K562 (cell line): ENCODE results near the gene SCUBE1. TPM values are rescaled to one million over a fixed set of nuclear protein-coding genes. Genes with fewer than 3 reads are reported as not detected.

ENCODE experiments used
- HLTF ChIP-seq: fragments of 450-650 bp; IDR thresholded peaks from 2 replicates; pipeline ENCODE4 v1.6.1; 2016
- MXI1 ChIP-seq: IDR thresholded peaks from 2 replicates; pipeline ENCODE4 v1.6.1; 2011; ENCODE audit warnings: low read depth, mild to moderate bottlenecking, improper control_type of control experiment, low read length
- MYC ChIP-seq, 2 experiments: fragments of 250-450 bp in 1 of 2; sonication (Bioruptor Pico) in 1 of 2; IDR thresholded peaks; 2 replicates each; pipeline versions ENCODE4 v1.5.1 to v1.6.1; 2012 to 2021; ENCODE audit warnings: low read depth in 2 of 2, borderline replicate concordance in 1 of 2, improper control_type of control experiment in 1 of 2, low read length in 1 of 2, mild to moderate bottlenecking in 1 of 2, moderate library complexity in 1 of 2
- SMAD4 ChIP-seq: fragments of 250-450 bp; sonication (Bioruptor Pico); conservative IDR thresholded peaks from 2 replicates; pipeline ENCODE4 v1.8.0; 2021; ENCODE audit warnings: inconsistent platforms, mild to moderate bottlenecking, moderate library complexity
- ZNF316 ChIP-seq: fragments of 450-650 bp; IDR thresholded peaks from 2 replicates; pipeline ENCODE4 v1.6.1; 2016
- ZNF324 ChIP-seq: fragments of 250-450 bp; sonication (Bioruptor Pico); IDR thresholded peaks from 2 replicates; pipeline ENCODE4 v1.4.0; 2020; ENCODE audit warnings: mild to moderate bottlenecking
- polyA plus RNA-seq, 8 experiments: library from polyadenylated mRNA; depleted of rRNA in 4 of 8; stranded (reverse) in 5 of 8; unstranded in 3 of 8; fragments of >200 nt; fragmentation: Nextera tagmentation in 2 of 8; fragmentation: Illumina TruSeq in 1 of 8; extraction: Ambion mirVana in 2 of 8; extraction: Trizol in 1 of 8; gene quantifications; 2 replicates each; pipeline versions ENCODE4 v1.2.1 to v1.2.3, GENCODE V29; 2011 to 2014; ENCODE audit warnings: inconsistent platforms in 1 of 8, missing spikeins in 1 of 8
- total RNA-seq, 7 experiments: library from RNA; depleted of rRNA in 6 of 7; stranded (reverse); fragments of >200 nt in 6 of 7; fragmentation: Illumina TruSeq in 2 of 7; extraction: Trizol in 2 of 7; gene quantifications; 2 replicates each; pipeline versions ENCODE4 v1.2.1 to v1.2.3, GENCODE V29; 2011 to 2021; ENCODE audit warnings: low replicate concordance in 1 of 7
- TF ChIP-seq, protein P1 (sequence below): sonication (generic); formaldehyde crosslinking; IDR thresholded peaks from 2 replicates; pipeline ENCODE4 v1.8.0; 2023; ENCODE audit warnings: mild to moderate bottlenecking, missing genetic modification reagents
- TF ChIP-seq, protein P2 (sequence below): fragments of 250-450 bp; sonication (Bioruptor Pico); IDR thresholded peaks from 2 replicates; pipeline ENCODE4 v1.4.0; 2020; ENCODE audit warnings: borderline replicate concordance
- TF ChIP-seq, protein P3 (sequence below): fragments of 450-650 bp; IDR thresholded peaks from 2 replicates; pipeline ENCODE4 v1.6.1; 2017; ENCODE audit warnings: antibody characterized with exemption, mild to moderate bottlenecking
- TF ChIP-seq, protein P4 (sequence below): sonication (generic); formaldehyde crosslinking; IDR thresholded peaks from 2 replicates; pipeline ENCODE4 v1.8.0; 2023; ENCODE audit warnings: mild to moderate bottlenecking, missing genetic modification reagents

SCUBE1 gene
- total and polyA plus RNA-seq, 9 of the 15 experiments (the other 6 are each of a cell fraction or from before 2014, with no cell fraction given) = 0.03 to 0.47 (median 0.29) TPM; not detected in 6

DNA sequence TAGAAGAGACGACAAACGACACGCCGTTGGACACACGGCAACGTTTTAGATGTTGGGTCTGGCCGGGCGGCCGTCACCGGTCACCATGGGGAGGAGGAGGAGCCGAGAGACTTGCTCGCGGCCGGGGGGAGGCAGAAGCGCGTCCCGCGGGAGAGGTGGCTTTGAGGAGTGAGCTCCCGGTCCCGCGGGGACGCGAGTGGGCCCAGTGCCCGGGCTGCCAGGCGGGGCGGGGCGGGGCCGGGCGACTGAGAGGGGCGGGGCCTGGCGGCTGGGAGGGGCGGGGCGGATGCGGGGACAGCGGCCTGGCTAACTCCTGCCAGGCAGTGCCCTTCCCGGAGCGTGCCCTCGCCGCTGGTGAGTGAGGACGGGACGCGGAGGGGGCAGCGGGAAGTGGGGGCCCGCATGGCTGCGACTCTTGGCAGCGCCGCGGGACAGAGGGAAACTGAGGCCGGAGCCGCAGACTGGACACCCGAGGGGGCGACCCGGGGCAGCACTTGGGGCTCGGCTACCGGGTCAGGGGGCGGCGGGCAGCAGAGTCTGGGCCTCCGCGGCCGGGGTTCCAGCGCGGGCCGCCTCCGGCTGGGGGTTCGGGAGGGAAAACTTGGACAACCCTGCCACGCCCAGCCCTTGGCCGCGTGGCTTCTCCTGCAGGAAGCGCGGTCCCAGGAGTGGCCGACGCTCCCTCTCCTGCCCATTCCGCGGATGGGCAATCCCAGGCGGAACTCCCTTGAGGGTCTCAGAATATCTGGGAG, 191.7 kb downstream of the SCUBE1 start, which contains the start of gene TSPO (continued):
- TF ChIP-seq, protein P1, sequence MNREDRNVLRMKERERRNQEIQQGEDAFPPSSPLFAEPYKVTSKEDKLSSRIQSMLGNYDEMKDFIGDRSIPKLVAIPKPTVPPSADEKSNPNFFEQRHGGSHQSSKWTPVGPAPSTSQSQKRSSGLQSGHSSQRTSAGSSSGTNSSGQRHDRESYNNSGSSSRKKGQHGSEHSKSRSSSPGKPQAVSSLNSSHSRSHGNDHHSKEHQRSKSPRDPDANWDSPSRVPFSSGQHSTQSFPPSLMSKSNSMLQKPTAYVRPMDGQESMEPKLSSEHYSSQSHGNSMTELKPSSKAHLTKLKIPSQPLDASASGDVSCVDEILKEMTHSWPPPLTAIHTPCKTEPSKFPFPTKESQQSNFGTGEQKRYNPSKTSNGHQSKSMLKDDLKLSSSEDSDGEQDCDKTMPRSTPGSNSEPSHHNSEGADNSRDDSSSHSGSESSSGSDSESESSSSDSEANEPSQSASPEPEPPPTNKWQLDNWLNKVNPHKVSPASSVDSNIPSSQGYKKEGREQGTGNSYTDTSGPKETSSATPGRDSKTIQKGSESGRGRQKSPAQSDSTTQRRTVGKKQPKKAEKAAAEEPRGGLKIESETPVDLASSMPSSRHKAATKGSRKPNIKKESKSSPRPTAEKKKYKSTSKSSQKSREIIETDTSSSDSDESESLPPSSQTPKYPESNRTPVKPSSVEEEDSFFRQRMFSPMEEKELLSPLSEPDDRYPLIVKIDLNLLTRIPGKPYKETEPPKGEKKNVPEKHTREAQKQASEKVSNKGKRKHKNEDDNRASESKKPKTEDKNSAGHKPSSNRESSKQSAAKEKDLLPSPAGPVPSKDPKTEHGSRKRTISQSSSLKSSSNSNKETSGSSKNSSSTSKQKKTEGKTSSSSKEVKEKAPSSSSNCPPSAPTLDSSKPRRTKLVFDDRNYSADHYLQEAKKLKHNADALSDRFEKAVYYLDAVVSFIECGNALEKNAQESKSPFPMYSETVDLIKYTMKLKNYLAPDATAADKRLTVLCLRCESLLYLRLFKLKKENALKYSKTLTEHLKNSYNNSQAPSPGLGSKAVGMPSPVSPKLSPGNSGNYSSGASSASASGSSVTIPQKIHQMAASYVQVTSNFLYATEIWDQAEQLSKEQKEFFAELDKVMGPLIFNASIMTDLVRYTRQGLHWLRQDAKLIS (CRISPR knock-in tag) = no peak
- TF ChIP-seq, protein P2, sequence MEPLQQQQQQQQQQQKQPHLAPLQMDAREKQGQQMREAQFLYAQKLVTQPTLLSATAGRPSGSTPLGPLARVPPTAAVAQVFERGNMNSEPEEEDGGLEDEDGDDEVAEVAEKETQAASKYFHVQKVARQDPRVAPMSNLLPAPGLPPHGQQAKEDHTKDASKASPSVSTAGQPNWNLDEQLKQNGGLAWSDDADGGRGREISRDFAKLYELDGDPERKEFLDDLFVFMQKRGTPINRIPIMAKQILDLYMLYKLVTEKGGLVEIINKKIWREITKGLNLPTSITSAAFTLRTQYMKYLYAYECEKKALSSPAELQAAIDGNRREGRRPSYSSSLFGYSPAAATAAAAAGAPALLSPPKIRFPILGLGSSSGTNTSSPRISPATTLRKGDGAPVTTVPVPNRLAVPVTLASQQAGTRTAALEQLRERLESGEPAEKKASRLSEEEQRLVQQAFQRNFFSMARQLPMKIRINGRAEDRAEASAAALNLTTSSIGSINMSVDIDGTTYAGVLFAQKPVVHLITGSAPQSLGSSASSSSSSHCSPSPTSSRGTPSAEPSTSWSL = no peak
- TF ChIP-seq ZNF316 (no peak), ZNF324 (CRISPR knock-in tag) (no peak), SMAD4 (peak; percentile 41), MXI1 (no peak), HLTF (no peak), MYC (IDR thresholded peaks at IDR 0.05; ENCODE audit: low read depth, low read length) (peak; percentile 77), MYC (CRISPR knock-in tag; IDR thresholded peaks at IDR 0.05; ENCODE audit: borderline replicate concordance, low read depth) (no peak)
- TF ChIP-seq, protein P3, sequence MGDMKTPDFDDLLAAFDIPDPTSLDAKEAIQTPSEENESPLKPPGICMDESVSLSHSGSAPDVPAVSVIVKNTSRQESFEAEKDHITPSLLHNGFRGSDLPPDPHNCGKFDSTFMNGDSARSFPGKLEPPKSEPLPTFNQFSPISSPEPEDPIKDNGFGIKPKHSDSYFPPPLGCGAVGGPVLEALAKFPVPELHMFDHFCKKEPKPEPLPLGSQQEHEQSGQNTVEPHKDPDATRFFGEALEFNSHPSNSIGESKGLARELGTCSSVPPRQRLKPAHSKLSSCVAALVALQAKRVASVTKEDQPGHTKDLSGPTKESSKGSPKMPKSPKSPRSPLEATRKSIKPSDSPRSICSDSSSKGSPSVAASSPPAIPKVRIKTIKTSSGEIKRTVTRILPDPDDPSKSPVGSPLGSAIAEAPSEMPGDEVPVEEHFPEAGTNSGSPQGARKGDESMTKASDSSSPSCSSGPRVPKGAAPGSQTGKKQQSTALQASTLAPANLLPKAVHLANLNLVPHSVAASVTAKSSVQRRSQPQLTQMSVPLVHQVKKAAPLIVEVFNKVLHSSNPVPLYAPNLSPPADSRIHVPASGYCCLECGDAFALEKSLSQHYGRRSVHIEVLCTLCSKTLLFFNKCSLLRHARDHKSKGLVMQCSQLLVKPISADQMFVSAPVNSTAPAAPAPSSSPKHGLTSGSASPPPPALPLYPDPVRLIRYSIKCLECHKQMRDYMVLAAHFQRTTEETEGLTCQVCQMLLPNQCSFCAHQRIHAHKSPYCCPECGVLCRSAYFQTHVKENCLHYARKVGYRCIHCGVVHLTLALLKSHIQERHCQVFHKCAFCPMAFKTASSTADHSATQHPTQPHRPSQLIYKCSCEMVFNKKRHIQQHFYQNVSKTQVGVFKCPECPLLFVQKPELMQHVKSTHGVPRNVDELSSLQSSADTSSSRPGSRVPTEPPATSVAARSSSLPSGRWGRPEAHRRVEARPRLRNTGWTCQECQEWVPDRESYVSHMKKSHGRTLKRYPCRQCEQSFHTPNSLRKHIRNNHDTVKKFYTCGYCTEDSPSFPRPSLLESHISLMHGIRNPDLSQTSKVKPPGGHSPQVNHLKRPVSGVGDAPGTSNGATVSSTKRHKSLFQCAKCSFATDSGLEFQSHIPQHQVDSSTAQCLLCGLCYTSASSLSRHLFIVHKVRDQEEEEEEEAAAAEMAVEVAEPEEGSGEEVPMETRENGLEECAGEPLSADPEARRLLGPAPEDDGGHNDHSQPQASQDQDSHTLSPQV = peak; percentile 88
- TF ChIP-seq, protein P4, sequence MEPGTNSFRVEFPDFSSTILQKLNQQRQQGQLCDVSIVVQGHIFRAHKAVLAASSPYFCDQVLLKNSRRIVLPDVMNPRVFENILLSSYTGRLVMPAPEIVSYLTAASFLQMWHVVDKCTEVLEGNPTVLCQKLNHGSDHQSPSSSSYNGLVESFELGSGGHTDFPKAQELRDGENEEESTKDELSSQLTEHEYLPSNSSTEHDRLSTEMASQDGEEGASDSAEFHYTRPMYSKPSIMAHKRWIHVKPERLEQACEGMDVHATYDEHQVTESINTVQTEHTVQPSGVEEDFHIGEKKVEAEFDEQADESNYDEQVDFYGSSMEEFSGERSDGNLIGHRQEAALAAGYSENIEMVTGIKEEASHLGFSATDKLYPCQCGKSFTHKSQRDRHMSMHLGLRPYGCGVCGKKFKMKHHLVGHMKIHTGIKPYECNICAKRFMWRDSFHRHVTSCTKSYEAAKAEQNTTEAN (CRISPR knock-in tag) = no peak
